ENCODE measurements around the gene KCNQ1OT1. TPM values are rescaled to one million over a fixed set of nuclear protein-coding genes. Genes with fewer than 3 reads are reported as not detected.

KCNQ1OT1 gene
- total and polyA plus RNA-seq, 2 of the 4 experiments (the other 2 are of a cell fraction): 0.14 to 2.0 TPM

DNA sequence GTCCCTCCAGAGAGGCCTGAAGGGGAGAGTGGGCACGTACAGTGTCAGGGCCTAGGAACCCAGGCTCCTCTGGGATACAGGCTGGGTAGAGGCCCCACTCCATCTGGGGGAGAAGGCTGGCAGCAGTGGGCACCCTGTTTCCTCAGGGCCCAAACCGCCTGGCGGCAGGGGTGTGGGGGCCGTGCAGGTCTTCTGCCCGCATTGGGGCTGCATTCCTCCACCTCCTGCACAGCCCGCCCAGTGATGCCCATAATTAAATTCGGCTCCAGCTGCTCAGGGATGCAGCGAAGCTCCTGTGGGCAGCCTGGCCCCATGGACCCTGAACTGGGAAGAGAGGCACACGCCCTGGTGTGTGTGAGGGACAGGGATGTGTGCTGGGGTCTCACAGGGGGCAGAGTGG is 35.4 kb downstream of the KCNQ1OT1 start:
- Histone ChIP-seq H4K8ac (ENCODE audit: low read depth in 2 of 2, low read length in 2 of 2) (no peak overlapping the region), H2BK120ac (ENCODE audit: low read depth, low read length) (no peak overlapping the region), H3K4me2 (ENCODE audit: low read depth, low read length) (no peak overlapping the region), H2BK5ac (ENCODE audit: low read depth, low read length, poor library complexity, severe bottlenecking) (no peak overlapping the region), H4K5ac (ENCODE audit: low read depth, low read length) (no peak overlapping the region), H3K27ac (ENCODE audit: insufficient read depth, low read length) (no peak overlapping the region), H4K20me1 (ENCODE audit: insufficient read depth, low read length) (peaks cover 33% of the 10 kb centered on the region), H3K4me3 (ENCODE audit: insufficient read depth, low read depth, low read length) (no peak overlapping the region), H2AK5ac (ENCODE audit: low read depth, low read length) (no peak overlapping the region), H3K4ac (ENCODE audit: low read depth, low read length) (no peak overlapping the region), H3K9me1 (ENCODE audit: insufficient read depth, low read length) (no peaks in the 10 kb centered on the region), H3K9me3 (ENCODE audit: control insufficient read depth, insufficient read depth, low read length) (peaks cover 34% of the 10 kb centered on the region), H2BK20ac (ENCODE audit: low read depth, low read length) (no peak overlapping the region), H3K27me3 (ENCODE audit: control insufficient read depth, insufficient read depth, low read length) (peaks cover 4% of the 10 kb centered on the region; the same call in 1 of the 2 replicates), H3K23ac (ENCODE audit: low read depth, low read length) (no peak overlapping the region), H3K18ac (ENCODE audit: low read depth, low read length) (no peak overlapping the region), H3K14ac (replicated peaks; ENCODE audit: low read depth, low read length) (no peak overlapping the region), H2AK9ac (replicated peaks; ENCODE audit: low read depth, low read length, poor library complexity) (no peak overlapping the region), H3K4me1 (ENCODE audit: control insufficient read depth, insufficient read depth, low read length) (no peaks in the 10 kb centered on the region), H3K9ac (ENCODE audit: low read depth, low read length) (no peak overlapping the region), H4K91ac (ENCODE audit: insufficient read depth, low read depth, low read length) (no peak overlapping the region), H3K36me3 (ENCODE audit: control insufficient read depth, insufficient read depth, low read length) (peaks cover 13% of the 10 kb centered on the region; the same call in 1 of the 2 replicates), H3K79me1 (ENCODE audit: low read depth in 1 of 2, low read length in 2 of 2) (peaks cover 5 to 26% of the 10 kb centered on the region in 2 experiments; a peak in 1 of 4 replicates), H2BK15ac (ENCODE audit: low read depth, low read length) (no peak overlapping the region), H3K56ac (ENCODE audit: extremely low read depth, insufficient read depth, low read length) (no peak overlapping the region), H2AFZ (replicated peaks; ENCODE audit: low read length, poor library complexity) (no peak overlapping the region)
- dilution Hi-C loops (cut with HindIII; ENCODE audit: low sequenced_read_pairs, unreplicated experiment): no loop called here
- POLR2A ChIA-PET (ENCODE audit: unreplicated experiment): no interaction called here
- no TSS peak for BruUV-seq (replicated peaks)
- in situ Hi-C loops (cut with MboI; ENCODE audit: low sequenced_read_pairs): no loop called here
- ATAC-seq (ENCODE audit: low read depth) (no peak), DNase-seq (no peak)
- WGBS, 2 experiments (ENCODE audit: extremely low coverage in 2 of 2, insufficient read length in 1 of 2): 82% methylated on average over 2 of the region's 9 CpGs; no CpG with 5 or more reads in 1 of the 2 experiments
- no peak for TF ChIP-seq POLR2A (IDR thresholded peaks at IDR 0.05; ENCODE audit: low read depth, low read length)
- no peak for TF ChIP-seq FOS (IDR thresholded peaks at IDR 0.05; ENCODE audit: low read depth, low read length)
- TF ChIP-seq, protein P1, sequence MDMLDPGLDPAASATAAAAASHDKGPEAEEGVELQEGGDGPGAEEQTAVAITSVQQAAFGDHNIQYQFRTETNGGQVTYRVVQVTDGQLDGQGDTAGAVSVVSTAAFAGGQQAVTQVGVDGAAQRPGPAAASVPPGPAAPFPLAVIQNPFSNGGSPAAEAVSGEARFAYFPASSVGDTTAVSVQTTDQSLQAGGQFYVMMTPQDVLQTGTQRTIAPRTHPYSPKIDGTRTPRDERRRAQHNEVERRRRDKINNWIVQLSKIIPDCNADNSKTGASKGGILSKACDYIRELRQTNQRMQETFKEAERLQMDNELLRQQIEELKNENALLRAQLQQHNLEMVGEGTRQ (IDR thresholded peaks at IDR 0.05; ENCODE audit: low read depth, low read length): no peak
- TF ChIP-seq, protein P2, sequence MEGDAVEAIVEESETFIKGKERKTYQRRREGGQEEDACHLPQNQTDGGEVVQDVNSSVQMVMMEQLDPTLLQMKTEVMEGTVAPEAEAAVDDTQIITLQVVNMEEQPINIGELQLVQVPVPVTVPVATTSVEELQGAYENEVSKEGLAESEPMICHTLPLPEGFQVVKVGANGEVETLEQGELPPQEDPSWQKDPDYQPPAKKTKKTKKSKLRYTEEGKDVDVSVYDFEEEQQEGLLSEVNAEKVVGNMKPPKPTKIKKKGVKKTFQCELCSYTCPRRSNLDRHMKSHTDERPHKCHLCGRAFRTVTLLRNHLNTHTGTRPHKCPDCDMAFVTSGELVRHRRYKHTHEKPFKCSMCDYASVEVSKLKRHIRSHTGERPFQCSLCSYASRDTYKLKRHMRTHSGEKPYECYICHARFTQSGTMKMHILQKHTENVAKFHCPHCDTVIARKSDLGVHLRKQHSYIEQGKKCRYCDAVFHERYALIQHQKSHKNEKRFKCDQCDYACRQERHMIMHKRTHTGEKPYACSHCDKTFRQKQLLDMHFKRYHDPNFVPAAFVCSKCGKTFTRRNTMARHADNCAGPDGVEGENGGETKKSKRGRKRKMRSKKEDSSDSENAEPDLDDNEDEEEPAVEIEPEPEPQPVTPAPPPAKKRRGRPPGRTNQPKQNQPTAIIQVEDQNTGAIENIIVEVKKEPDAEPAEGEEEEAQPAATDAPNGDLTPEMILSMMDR (conservative IDR thresholded peaks at IDR 0.05; ENCODE audit: low read depth, low read length): no peak
- TF ChIP-seq RFX5 (IDR thresholded peaks at IDR 0.05; ENCODE audit: low read depth, low read length): no peak
- CTCF ChIA-PET: no interaction called here
- intact Hi-C loops (cut with micrococcal nuclease): no loop called here
